Measurements from ENCODE around the gene CLPSL2.

DNA sequence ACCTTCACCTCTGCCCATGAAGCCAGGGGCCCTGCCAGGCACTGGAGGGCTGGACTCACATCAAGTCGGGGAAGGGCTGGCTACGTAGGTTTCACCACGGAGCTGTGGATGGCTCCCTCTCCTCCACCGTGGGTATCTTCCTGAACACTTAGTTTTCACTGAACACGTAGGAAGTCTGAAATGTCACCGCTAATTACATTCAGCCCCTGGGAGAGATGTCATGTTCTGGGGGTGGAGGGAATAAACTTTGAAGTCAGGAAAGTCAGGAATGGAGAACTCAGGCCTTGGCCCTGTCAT, 35.2 kb downstream of the CLPSL2 start:
- TF ChIP-seq EP300 (IDR thresholded peaks at IDR 0.05) = no peak
- no peak for TF ChIP-seq POLR2AphosphoS5 (IDR thresholded peaks at IDR 0.05)

Measured in esophagus muscularis mucosa (tissue), 3 donors.